SW480 (cell line): ENCODE measurements around the gene ISCA1.

ENCODE experiments used
- DNase-seq: peaks from one replicate; pipeline ENCODE4 v3.0.0-alpha.2; 2016; ENCODE audit warnings: low spot score

ISCA1 gene

GRCh38 chr9:86222667-86223066 is 59.7 kb downstream of the ISCA1 start:
- DNase-seq: no peak

- DNase-seq: no peak
Observed at GRCh38 chr9:86219606-86220005, 62.7 kb downstream of the ISCA1 start.

- no peak for DNase-seq
Observed at GRCh38 chr9:86217076-86217755, 65.1 kb downstream of the ISCA1 start.
